ENCODE measurements around the gene MARK4. TPM values are rescaled to one million over a fixed set of nuclear protein-coding genes. Genes with fewer than 3 reads are reported as not detected.

Gene MARK4
- total and polyA plus RNA-seq, 9 donors, result 14.2 to 53.3 (median 43.1) TPM

DNA sequence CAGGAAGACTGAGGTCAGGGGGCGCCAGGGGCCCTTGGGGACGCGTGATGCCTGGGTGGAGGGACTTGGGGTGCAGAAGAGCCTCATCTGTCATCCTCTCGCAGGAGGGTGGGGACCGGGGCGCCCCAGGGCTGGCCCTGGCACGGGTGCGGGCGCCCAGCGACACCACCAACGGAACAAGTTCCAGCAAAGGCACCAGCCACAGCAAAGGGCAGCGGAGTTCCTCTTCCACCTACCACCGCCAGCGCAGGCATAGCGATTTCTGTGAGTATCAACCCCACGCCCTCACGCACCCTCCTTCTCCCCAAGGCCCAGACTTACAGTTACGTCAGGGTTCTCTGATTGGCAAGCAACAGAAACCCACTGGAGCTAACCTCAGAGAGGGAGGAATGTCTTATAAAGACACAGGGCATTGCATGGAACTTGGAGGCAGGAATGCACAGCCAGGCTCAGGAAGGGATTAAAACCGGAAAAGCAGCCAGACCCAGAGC is 29.4 kb downstream of the MARK4 start:
- no peak overlapping the region for H3K4me3 ChIP-seq
- no peak overlapping the region for H3K27ac ChIP-seq
- TF ChIP-seq POLR2A (IDR thresholded peaks at IDR 0.05) (no peak), EP300 (IDR thresholded peaks at IDR 0.05) (no peak)
- TF ChIP-seq, protein P1, sequence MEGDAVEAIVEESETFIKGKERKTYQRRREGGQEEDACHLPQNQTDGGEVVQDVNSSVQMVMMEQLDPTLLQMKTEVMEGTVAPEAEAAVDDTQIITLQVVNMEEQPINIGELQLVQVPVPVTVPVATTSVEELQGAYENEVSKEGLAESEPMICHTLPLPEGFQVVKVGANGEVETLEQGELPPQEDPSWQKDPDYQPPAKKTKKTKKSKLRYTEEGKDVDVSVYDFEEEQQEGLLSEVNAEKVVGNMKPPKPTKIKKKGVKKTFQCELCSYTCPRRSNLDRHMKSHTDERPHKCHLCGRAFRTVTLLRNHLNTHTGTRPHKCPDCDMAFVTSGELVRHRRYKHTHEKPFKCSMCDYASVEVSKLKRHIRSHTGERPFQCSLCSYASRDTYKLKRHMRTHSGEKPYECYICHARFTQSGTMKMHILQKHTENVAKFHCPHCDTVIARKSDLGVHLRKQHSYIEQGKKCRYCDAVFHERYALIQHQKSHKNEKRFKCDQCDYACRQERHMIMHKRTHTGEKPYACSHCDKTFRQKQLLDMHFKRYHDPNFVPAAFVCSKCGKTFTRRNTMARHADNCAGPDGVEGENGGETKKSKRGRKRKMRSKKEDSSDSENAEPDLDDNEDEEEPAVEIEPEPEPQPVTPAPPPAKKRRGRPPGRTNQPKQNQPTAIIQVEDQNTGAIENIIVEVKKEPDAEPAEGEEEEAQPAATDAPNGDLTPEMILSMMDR (IDR thresholded peaks at IDR 0.05), result no peak
- H3K27me3 ChIP-seq, result no peaks in the 10 kb centered on the region
- no peaks in the 10 kb centered on the region for H3K9me3 ChIP-seq
- H3K36me3 ChIP-seq, result no peaks in the 10 kb centered on the region
- intact Hi-C loops (cut with DNase I), result no loop called here
- 89 to 90% (median 90%) methylated on average over 19 of the region's 19 CpGs for WGBS, 3 donors
- no peak for DNase-seq
- H3K4me1 ChIP-seq (ENCODE audit: insufficient read depth), result peaks cover 3% of the 10 kb centered on the region

DNA sequence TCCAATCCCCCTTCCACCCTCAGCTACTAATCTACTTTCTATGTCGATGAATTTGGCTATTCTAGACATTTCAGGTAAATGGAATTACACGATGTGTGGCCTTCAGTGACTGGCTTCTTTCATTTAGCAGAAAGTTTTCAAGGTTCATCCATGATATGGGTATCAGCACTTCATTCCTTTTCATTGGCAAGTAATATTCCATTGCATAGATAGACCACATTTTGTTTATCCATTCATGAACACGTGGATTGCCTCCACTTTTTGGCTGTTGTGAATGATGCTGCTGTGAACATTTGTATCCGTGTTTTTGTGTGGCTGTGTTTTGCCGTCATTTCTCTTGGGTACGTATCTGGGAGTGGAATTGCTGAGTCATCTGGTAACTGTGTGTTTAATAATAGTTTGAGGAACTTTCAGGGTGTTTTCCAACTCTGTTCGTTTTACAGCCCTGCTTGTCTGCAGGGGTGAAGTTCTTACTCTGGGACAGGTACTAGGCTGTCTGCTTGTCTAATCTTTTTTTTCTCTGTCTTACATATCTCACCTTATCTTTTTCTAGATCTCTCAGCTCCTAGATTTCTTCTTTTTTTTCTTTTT is 32.5 kb downstream of the MARK4 start:
- H3K36me3 ChIP-seq, result no peaks in the 10 kb centered on the region
- no peak overlapping the region for H3K4me3 ChIP-seq
- TF ChIP-seq POLR2A (IDR thresholded peaks at IDR 0.05) (no peak), EP300 (IDR thresholded peaks at IDR 0.05) (no peak)
- TF ChIP-seq, protein P1 (IDR thresholded peaks at IDR 0.05), result no peak
- H3K27ac ChIP-seq, result no peak overlapping the region
- intact Hi-C loops (cut with DNase I), result no loop called here
- DNase-seq, result no peak
- no peaks in the 10 kb centered on the region for H3K9me3 ChIP-seq
- WGBS, 3 donors, result 76 to 87% (median 83%) methylated on average over 7 of the region's 7 CpGs
- H3K27me3 ChIP-seq, result no peaks in the 10 kb centered on the region
- no peaks in the 10 kb centered on the region for H3K4me1 ChIP-seq (ENCODE audit: insufficient read depth)

DNA sequence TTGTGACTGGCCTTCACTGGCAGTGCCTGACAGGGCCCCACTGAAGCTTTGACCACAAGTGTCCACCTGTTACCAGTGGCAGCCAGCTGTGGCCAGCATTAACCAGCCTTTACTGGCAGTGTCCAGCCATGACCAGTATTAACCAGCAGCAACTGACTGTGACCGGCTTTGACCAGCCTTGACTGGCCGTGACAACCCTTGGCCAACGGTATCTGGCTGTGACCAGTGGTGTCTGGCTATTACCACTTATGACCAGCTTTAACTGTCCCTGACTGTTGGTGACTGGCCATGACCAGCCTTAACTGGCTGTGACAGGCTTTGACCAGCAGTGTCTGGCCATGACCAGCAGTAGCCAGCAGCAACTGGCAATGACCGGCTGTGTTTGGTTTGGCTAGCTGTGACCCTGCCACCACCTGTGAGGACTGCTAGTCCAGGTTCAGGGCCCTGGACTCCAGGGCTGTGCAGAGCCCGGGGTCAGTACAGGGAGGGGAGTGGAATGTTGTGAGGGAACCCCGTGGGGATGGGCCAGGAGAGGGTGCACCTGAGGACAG is 39.4 kb downstream of the MARK4 start:
- no peaks in the 10 kb centered on the region for H3K9me3 ChIP-seq
- WGBS, 3 donors, result 91 to 97% (median 93%) methylated on average over 6 of the region's 6 CpGs
- DNase-seq, result no peak
- no peaks in the 10 kb centered on the region for H3K27me3 ChIP-seq
- no peak for TF ChIP-seq POLR2A (IDR thresholded peaks at IDR 0.05)
- TF ChIP-seq, protein P1 (IDR thresholded peaks at IDR 0.05), result no peak
- TF ChIP-seq EP300 (IDR thresholded peaks at IDR 0.05), result no peak
- no peak overlapping the region for H3K4me3 ChIP-seq
- intact Hi-C loops (cut with DNase I), result no loop called here
- H3K4me1 ChIP-seq (ENCODE audit: insufficient read depth), result peaks cover 2% of the 10 kb centered on the region
- H3K27ac ChIP-seq, result no peak overlapping the region
- no peaks in the 10 kb centered on the region for H3K36me3 ChIP-seq

DNA sequence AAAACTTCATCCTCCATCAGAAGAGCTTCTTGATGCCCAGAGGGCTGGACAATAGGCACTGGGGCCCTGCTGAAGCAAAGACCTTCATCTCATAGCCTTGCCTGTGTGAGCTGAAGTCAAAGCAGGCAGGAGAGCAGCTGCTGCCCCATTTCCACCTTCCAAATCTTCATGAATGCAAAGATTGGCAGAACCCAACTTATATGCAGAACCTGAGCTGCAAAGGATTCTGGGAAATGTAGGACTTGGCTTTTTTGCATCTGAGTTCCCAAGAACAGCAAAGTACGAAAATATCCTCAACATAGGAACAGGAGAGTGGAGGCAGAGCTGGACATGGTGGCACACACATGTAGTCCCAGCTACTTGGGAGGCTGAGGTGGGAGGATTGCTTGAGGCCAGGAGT is 40.8 kb downstream of the MARK4 start:
- DNase-seq, result no peak
- 96 to 100% (median 97%) methylated on average over 1 of the region's 1 CpG for WGBS, 3 donors
- Histone ChIP-seq H3K27me3 (no peaks in the 10 kb centered on the region), H3K4me1 (ENCODE audit: insufficient read depth) (peaks cover 2% of the 10 kb centered on the region), H3K36me3 (no peaks in the 10 kb centered on the region), H3K27ac (no peak overlapping the region), H3K9me3 (no peaks in the 10 kb centered on the region), H3K4me3 (no peak overlapping the region)
- intact Hi-C loops (cut with DNase I), result no loop called here
- no peak for TF ChIP-seq POLR2A (IDR thresholded peaks at IDR 0.05)
- TF ChIP-seq, protein P1 (IDR thresholded peaks at IDR 0.05), result no peak

Data from ovary (tissue), 9 donors.